HG02678 (cell line): ENCODE data around the gene SDCBP2.

Source experiments
- ATAC-seq: cut with Tn5 transposase; IDR thresholded peaks from one replicate; pipeline ENCODE4 v1.9.1; 2021; ENCODE audit warnings: mild to moderate bottlenecking, moderate library complexity; ENCODE audit not compliant: unreplicated experiment

SDCBP2 gene

GRCh38 chr20:1315804-1316203 is 13.1 kb downstream of the SDCBP2 start:
- ATAC-seq = no peak

GRCh38 chr20:1313236-1313964 is 15.5 kb downstream of the SDCBP2 start:
- ATAC-seq = no peak

GRCh38 chr20:1312904-1313235 is 16.1 kb downstream of the SDCBP2 start:
- ATAC-seq = no peak

- ATAC-seq = no peak
These were observed 16.6 kb downstream of the SDCBP2 start for GRCh38 chr20:1312308-1312707.

GRCh38 chr20:1310506-1311190 is 18.3 kb downstream of the SDCBP2 start:
- no peak for ATAC-seq

- ATAC-seq = no peak
These were observed 18.9 kb downstream of the SDCBP2 start for GRCh38 chr20:1310071-1310470.

- ATAC-seq = no peak
These were observed 19.5 kb downstream of the SDCBP2 start for GRCh38 chr20:1309439-1309847.

- ATAC-seq = no peak
These were observed 20.2 kb downstream of the SDCBP2 start for GRCh38 chr20:1308702-1309095.

GRCh38 chr20:1308067-1308701 is 20.8 kb downstream of the SDCBP2 start:
- ATAC-seq = no peak

- ATAC-seq = no peak
These were observed 21.4 kb downstream of the SDCBP2 start for GRCh38 chr20:1307571-1307971.

- ATAC-seq = no peak
These were observed 21.8 kb downstream of the SDCBP2 start for GRCh38 chr20:1307171-1307570.

- no peak for ATAC-seq
These were observed 22.4 kb downstream of the SDCBP2 start for GRCh38 chr20:1306316-1307135.

GRCh38 chr20:1305712-1306111 is 23.2 kb downstream of the SDCBP2 start:
- no peak for ATAC-seq

- ATAC-seq = no peak
These were observed 24.0 kb downstream of the SDCBP2 start for GRCh38 chr20:1304710-1305515.

GRCh38 chr20:1302685-1303541 is 26.0 kb downstream of the SDCBP2 start:
- ATAC-seq = no peak

- ATAC-seq = no peak
These were observed 27.9 kb downstream of the SDCBP2 start for GRCh38 chr20:1301031-1301529.

- ATAC-seq = no peak
These were observed 28.7 kb downstream of the SDCBP2 start for GRCh38 chr20:1300083-1300840.

- no peak for ATAC-seq
These were observed 29.4 kb downstream of the SDCBP2 start for GRCh38 chr20:1299522-1299921.
